ENCODE measurements around the gene DLGAP1.

Gene DLGAP1

GRCh38 chr18:4356929-4357328, 98.2 kb downstream of the DLGAP1 start:
- H3K27ac ChIP-seq (replicated peaks) = no peak overlapping the region
- DNase-seq (ENCODE audit: low read depth in 1 of 2, low spot score in 1 of 2) = no peak
- TF ChIP-seq REST (IDR thresholded peaks at IDR 0.05; ENCODE audit: insufficient replicate concordance, low read depth) (no peak), CTCF (IDR thresholded peaks at IDR 0.05; ENCODE audit: insufficient read depth, low read length) (no peak), POLR2AphosphoS5 (IDR thresholded peaks at IDR 0.05; ENCODE audit: low read depth) (no peak), GABPA (IDR thresholded peaks at IDR 0.05; ENCODE audit: low read depth) (no peak), SPI1 (IDR thresholded peaks at IDR 0.05; ENCODE audit: borderline replicate concordance, low read depth) (no peak)
- H3K27me3 ChIP-seq (ENCODE audit: insufficient read depth, poor library complexity, severe bottlenecking) = no peaks in the 10 kb centered on the region
- no peak overlapping the region for H3K4me3 ChIP-seq (replicated peaks; ENCODE audit: insufficient read depth, low read length)

GRCh38 chr18:4353853-4354418, 101.2 kb downstream of the DLGAP1 start:
- DNase-seq (ENCODE audit: low read depth in 1 of 2, low spot score in 1 of 2) = no peak
- TF ChIP-seq SPI1 (IDR thresholded peaks at IDR 0.05; ENCODE audit: borderline replicate concordance, low read depth) = no peak
- TF ChIP-seq REST (IDR thresholded peaks at IDR 0.05; ENCODE audit: insufficient replicate concordance, low read depth) = no peak
- TF ChIP-seq GABPA (IDR thresholded peaks at IDR 0.05; ENCODE audit: low read depth) = no peak
- no peak for TF ChIP-seq POLR2AphosphoS5 (IDR thresholded peaks at IDR 0.05; ENCODE audit: low read depth)
- TF ChIP-seq CTCF (IDR thresholded peaks at IDR 0.05; ENCODE audit: insufficient read depth, low read length) = no peak

GRCh38 chr18:4352746-4353551, 102.2 kb downstream of the DLGAP1 start:
- TF ChIP-seq GABPA (IDR thresholded peaks at IDR 0.05; ENCODE audit: low read depth) (no peak), SPI1 (IDR thresholded peaks at IDR 0.05; ENCODE audit: borderline replicate concordance, low read depth) (no peak), CTCF (IDR thresholded peaks at IDR 0.05; ENCODE audit: insufficient read depth, low read length) (no peak), POLR2AphosphoS5 (IDR thresholded peaks at IDR 0.05; ENCODE audit: low read depth) (no peak), REST (IDR thresholded peaks at IDR 0.05; ENCODE audit: insufficient replicate concordance, low read depth) (no peak)
- no peak for DNase-seq (ENCODE audit: low read depth in 1 of 2, low spot score in 1 of 2)
- no peak overlapping the region for H3K27ac ChIP-seq (replicated peaks)
- no peak overlapping the region for H3K4me3 ChIP-seq (replicated peaks; ENCODE audit: insufficient read depth, low read length)
- H3K27me3 ChIP-seq (ENCODE audit: insufficient read depth, poor library complexity, severe bottlenecking) = no peaks in the 10 kb centered on the region

More at GRCh38 chr18:4353853-4354418, 101.2 kb downstream of the DLGAP1 start:
- Histone ChIP-seq H3K27me3 (ENCODE audit: insufficient read depth, poor library complexity, severe bottlenecking) (no peaks in the 10 kb centered on the region), H3K27ac (replicated peaks) (no peak overlapping the region), H3K4me3 (replicated peaks; ENCODE audit: insufficient read depth, low read length) (no peak overlapping the region)

Measured in HL-60 (cell line).